ENCODE results near the gene STKLD1.

The STKLD1 gene

DNA sequence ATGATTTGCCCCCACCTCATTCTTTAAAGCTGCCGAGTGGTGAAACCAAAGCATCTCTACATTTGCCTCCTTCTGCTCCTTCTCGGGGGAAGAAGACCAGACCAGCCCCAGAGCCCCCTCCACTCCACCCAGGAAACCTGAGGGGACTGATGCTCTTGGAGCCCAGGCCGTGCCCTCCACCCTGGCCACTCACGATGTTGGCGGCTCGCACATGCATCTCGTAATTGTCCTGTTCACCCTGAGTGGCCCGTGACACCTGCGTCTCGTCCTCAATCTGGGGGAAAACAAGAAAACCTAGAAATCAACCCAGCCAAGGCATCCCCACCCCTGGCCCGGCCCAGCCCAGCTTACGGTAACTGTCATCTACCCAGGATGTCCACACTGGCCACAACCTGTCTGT is 31.2 kb upstream of the STKLD1 start:
- Histone ChIP-seq H3K4me1 (ENCODE audit: control insufficient read depth, insufficient read depth, low read length, poor library complexity, severe bottlenecking) (peaks cover 21% of the 10 kb centered on the region), H3K36me3 (ENCODE audit: control insufficient read depth, insufficient read depth, low read length) (peaks cover 51% of the 10 kb centered on the region)

DNA sequence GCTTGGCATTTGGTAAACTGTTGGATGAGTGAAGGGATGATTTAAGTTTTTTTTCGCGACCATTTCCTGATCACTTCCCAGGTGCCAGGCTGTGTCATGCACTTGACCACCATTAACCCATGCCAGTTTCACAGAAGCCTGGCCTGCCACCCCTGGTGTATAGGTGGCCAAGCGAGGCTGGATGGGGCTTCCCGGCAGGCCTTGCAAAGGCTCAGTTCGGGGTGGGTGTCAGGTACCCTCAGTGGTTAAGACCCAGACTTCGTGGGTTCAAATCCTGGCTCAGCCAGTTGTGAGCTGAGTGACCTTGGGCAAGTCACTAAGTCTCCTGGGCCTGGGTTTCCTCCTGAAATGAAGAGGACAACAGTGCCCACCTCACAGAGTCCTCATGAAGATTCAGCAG is 30.6 kb upstream of the STKLD1 start:
- no peaks in the 10 kb centered on the region for H3K9me3 ChIP-seq (ENCODE audit: control insufficient read depth, low read length)
- H3K27me3 ChIP-seq (replicated peaks; ENCODE audit: control insufficient read depth, insufficient read depth, low read length, poor library complexity, severe bottlenecking) = no peaks in the 10 kb centered on the region
- peaks cover 19% of the 10 kb centered on the region for H3K4me1 ChIP-seq (ENCODE audit: control insufficient read depth, insufficient read depth, low read length, poor library complexity, severe bottlenecking)
- DNase-seq = no peak
- no peak overlapping the region for H3K27ac ChIP-seq (ENCODE audit: insufficient read depth, low read length, poor library complexity, severe bottlenecking)
- H3K36me3 ChIP-seq (ENCODE audit: control insufficient read depth, insufficient read depth, low read length) = peaks cover 55% of the 10 kb centered on the region
- no peak overlapping the region for H3K4me3 ChIP-seq (ENCODE audit: insufficient read depth, low read depth, low read length, poor library complexity, severe bottlenecking)

More for the DNA sequence above, 31.2 kb upstream of the STKLD1 start:
- Histone ChIP-seq H3K9me3 (ENCODE audit: control insufficient read depth, low read length) (no peaks in the 10 kb centered on the region), H3K27ac (ENCODE audit: insufficient read depth, low read length, poor library complexity, severe bottlenecking) (no peak overlapping the region), H3K27me3 (replicated peaks; ENCODE audit: control insufficient read depth, insufficient read depth, low read length, poor library complexity, severe bottlenecking) (no peaks in the 10 kb centered on the region), H3K4me3 (ENCODE audit: insufficient read depth, low read depth, low read length, poor library complexity, severe bottlenecking) (no peak overlapping the region)
- no peak for DNase-seq

DNA sequence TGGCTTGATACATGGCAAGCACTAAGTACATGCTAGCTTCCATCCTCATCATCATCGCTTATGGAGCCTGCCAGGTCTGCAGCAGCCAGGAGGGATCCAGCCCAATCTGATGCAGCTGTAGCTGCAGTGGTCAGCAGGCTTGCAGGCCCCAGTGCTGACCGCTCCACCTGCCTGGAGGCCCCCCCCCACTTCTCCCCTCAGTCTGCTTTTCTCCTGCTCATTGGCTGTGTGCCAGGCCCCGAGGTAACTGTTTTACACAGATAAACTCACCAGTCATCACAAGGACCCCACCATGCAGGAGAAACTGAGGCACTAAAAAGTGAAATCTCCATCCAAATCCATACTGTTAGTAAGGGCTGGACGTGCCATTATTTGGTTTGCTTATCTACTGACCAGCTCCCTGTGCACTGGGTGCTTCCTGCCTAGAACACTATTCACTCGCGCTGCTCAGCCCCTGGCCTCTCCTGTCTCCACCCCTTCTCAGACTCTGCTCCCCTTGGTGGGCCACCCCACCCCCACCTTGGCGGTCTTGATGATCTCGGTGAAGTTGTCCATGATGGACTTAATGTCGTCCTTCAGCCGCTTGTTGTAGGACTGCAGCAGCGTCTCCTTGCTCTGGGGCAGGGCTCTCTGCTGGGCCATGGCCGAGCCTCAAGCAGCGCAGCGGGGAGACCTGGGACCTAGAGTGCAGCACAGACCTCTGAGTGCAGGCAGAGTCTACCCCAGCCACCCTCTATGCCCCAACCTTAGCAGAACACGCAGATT is 30.0 kb upstream of the STKLD1 start:
- H3K27me3 ChIP-seq (replicated peaks; ENCODE audit: control insufficient read depth, insufficient read depth, low read length, poor library complexity, severe bottlenecking) = no peaks in the 10 kb centered on the region
- no peaks in the 10 kb centered on the region for H3K9me3 ChIP-seq (ENCODE audit: control insufficient read depth, low read length)
- peaks cover 18% of the 10 kb centered on the region for H3K4me1 ChIP-seq (ENCODE audit: control insufficient read depth, insufficient read depth, low read length, poor library complexity, severe bottlenecking)
- no peak overlapping the region for H3K27ac ChIP-seq (ENCODE audit: insufficient read depth, low read length, poor library complexity, severe bottlenecking)
- no peak for DNase-seq
- H3K4me3 ChIP-seq (ENCODE audit: insufficient read depth, low read depth, low read length, poor library complexity, severe bottlenecking) = peak overlapping the region; percentile 87
- peaks cover 57% of the 10 kb centered on the region for H3K36me3 ChIP-seq (ENCODE audit: control insufficient read depth, insufficient read depth, low read length)

DNA sequence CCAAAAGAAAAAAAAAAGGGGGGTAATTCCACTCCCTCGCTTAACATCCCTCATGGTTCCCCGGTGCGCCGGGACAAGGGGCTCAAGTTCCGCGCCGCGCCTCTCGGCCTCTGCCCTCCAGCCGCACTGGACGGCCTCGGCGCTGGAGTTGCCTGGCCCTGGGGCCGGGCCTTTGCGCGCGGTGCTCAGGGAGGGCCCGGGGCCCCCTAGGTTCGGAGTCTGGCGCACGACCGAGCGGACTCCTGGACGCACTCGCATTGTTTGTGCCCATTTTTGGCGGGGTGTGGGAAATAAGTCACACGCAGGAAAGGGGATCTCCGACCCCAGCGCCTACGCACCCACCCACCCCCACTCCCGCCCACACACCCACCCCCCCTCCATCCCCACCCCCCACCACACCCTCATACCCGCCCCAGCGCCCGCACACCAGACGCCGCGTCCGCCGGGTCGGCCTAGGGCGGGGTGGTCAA is 28.6 kb upstream of the STKLD1 start:
- no peaks in the 10 kb centered on the region for H3K9me3 ChIP-seq (ENCODE audit: control insufficient read depth, low read length)
- peaks cover 18% of the 10 kb centered on the region for H3K4me1 ChIP-seq (ENCODE audit: control insufficient read depth, insufficient read depth, low read length, poor library complexity, severe bottlenecking)
- peak overlapping the region; percentile 100 for H3K4me3 ChIP-seq (ENCODE audit: insufficient read depth, low read depth, low read length, poor library complexity, severe bottlenecking)
- no peaks in the 10 kb centered on the region for H3K27me3 ChIP-seq (replicated peaks; ENCODE audit: control insufficient read depth, insufficient read depth, low read length, poor library complexity, severe bottlenecking)
- peaks cover 62% of the 10 kb centered on the region for H3K36me3 ChIP-seq (ENCODE audit: control insufficient read depth, insufficient read depth, low read length)
- peak in 1 of 3 donors; percentile 31 for DNase-seq
- H3K27ac ChIP-seq (ENCODE audit: insufficient read depth, low read length, poor library complexity, severe bottlenecking) = peak overlapping the region; percentile 93

DNA sequence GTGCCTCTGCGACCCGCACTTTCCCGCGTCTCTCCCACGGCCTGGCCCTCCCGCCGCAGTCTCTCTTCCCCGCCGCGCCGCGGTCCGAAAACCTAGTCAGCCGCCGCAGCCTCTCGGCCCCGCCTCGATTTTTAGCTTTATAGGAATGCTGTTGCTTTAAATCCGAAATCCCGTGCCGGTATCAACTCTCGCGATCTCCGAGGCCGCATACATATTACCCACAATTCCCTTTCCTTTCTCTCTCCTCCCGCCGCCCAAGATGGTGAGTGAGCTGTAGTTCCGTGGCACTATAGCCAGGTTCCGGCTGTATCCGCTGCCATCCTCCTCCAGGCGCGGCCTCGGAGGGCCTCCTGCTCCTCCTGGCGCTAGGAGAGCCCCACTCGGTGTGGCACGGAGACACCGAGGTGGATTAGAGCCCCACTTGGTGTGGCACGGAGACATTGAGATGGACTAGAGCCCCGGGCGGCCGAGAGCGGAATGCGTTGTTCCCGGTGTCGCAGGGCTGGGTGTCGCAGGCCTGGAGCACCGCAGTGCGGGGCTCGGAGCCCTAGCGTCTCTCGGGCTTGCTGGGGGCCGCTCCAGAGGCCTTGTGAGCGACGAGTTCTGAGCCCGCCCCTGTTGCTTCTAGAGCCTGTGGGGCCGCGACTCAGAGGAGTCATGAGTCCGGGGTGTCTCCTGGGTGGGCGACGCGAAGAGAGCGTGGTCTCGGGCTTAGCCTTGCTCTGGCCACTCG is 28.0 kb upstream of the STKLD1 start, which contains the start of the genes MED22 and RPL7A:
Gene MED22, minus strand, starts transcription at position 147 of the 733 bp plus-strand sequence. CDS start 1,469 bp downstream, outside the sequence.
Gene RPL7A, plus strand, starts transcription at position 234 of the 733 bp plus-strand sequence. Its CDS starts 26 bp downstream, at position 260.
- Histone ChIP-seq H3K9me3 (ENCODE audit: control insufficient read depth, low read length) (no peaks in the 10 kb centered on the region), H3K27me3 (replicated peaks; ENCODE audit: control insufficient read depth, insufficient read depth, low read length, poor library complexity, severe bottlenecking) (no peaks in the 10 kb centered on the region), H3K4me1 (ENCODE audit: control insufficient read depth, insufficient read depth, low read length, poor library complexity, severe bottlenecking) (peaks cover 18% of the 10 kb centered on the region), H3K27ac (ENCODE audit: insufficient read depth, low read length, poor library complexity, severe bottlenecking) (peak within 1 kb of the TSS; percentile 93), H3K4me3 (ENCODE audit: insufficient read depth, low read depth, low read length, poor library complexity, severe bottlenecking) (peak within 1 kb of the TSS; percentile 100), H3K36me3 (ENCODE audit: control insufficient read depth, insufficient read depth, low read length) (peaks cover 60% of the 10 kb centered on the region)
- peak; percentile 77 to 89 (median 86) for DNase-seq

DNA sequence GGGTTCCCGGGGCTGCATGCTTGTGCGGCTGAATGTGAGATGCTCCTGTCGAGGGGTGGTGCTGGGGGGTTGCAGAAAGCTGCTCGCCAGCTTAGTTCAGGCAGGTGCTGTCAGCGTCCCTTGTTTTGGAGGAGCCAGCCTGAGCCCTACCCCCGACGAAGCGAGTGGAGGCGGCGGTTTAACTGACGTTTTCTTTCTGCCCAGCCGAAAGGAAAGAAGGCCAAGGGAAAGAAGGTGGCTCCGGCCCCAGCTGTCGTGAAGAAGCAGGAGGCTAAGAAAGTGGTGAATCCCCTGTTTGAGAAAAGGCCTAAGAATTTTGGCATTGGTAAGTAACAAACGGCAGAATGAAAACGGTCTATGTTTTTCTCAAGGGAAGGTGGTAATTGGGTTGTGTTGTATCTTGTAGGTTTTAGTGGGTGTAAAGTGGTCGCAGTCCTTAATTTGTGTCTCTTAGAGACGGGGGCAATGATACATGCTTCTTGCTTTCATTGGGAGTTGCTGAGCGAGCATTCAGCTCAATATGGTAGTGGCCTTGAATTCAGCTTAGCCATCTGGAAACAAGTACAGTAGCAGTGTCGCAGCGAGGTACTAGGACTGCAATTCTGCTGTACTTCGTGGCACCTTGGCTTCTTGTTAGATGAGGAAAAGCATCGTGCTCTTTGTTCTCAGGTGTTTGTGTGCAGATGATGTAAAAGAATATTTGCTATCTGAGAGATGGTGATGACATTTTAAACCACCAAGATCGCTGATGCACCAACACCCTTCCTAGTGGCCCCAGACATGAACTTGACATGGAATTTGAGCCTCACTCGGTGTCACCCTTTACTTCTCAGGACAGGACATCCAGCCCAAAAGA is 27.2 kb upstream of the STKLD1 start:
- peak overlapping the region; percentile 100 for H3K4me3 ChIP-seq (ENCODE audit: insufficient read depth, low read depth, low read length, poor library complexity, severe bottlenecking)
- H3K27ac ChIP-seq (ENCODE audit: insufficient read depth, low read length, poor library complexity, severe bottlenecking) = peak overlapping the region; percentile 93
- H3K27me3 ChIP-seq (replicated peaks; ENCODE audit: control insufficient read depth, insufficient read depth, low read length, poor library complexity, severe bottlenecking) = no peaks in the 10 kb centered on the region
- no peaks in the 10 kb centered on the region for H3K9me3 ChIP-seq (ENCODE audit: control insufficient read depth, low read length)
- no peak for DNase-seq
- H3K36me3 ChIP-seq (ENCODE audit: control insufficient read depth, insufficient read depth, low read length) = peaks cover 53% of the 10 kb centered on the region
- H3K4me1 ChIP-seq (ENCODE audit: control insufficient read depth, insufficient read depth, low read length, poor library complexity, severe bottlenecking) = peaks cover 18% of the 10 kb centered on the region

DNA sequence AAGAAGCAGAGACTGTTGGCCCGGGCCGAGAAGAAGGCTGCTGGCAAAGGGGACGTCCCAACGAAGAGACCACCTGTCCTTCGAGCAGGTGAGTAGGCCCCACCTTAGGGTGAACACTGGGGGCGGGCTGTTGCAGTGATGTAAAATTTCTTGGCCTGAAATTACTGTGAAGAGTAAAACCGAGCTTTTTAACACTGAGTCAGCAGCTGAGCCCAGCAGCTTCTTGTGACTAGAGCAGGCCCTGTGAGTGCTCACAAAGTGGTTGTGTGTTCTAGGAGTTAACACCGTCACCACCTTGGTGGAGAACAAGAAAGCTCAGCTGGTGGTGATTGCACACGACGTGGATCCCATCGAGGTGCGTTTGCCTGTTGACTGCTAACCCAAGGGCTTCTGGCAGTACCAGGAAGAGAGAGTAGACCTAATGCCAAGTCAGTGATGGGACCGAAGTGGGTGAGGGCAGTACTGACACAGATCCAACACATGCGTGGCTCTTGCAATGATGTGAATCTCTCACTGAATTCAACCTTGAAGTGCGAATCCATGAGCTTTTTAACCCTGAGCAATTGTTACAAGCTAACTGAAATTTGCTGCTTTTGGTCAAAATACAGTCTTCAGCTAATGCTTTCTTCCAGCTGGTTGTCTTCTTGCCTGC is 26.1 kb upstream of the STKLD1 start:
- Histone ChIP-seq H3K9me3 (ENCODE audit: control insufficient read depth, low read length) (no peaks in the 10 kb centered on the region), H3K4me3 (ENCODE audit: insufficient read depth, low read depth, low read length, poor library complexity, severe bottlenecking) (no peak overlapping the region), H3K4me1 (ENCODE audit: control insufficient read depth, insufficient read depth, low read length, poor library complexity, severe bottlenecking) (peaks cover 18% of the 10 kb centered on the region), H3K36me3 (ENCODE audit: control insufficient read depth, insufficient read depth, low read length) (peaks cover 46% of the 10 kb centered on the region), H3K27ac (ENCODE audit: insufficient read depth, low read length, poor library complexity, severe bottlenecking) (peak overlapping the region; percentile 93), H3K27me3 (replicated peaks; ENCODE audit: control insufficient read depth, insufficient read depth, low read length, poor library complexity, severe bottlenecking) (no peaks in the 10 kb centered on the region)
- DNase-seq = no peak

DNA sequence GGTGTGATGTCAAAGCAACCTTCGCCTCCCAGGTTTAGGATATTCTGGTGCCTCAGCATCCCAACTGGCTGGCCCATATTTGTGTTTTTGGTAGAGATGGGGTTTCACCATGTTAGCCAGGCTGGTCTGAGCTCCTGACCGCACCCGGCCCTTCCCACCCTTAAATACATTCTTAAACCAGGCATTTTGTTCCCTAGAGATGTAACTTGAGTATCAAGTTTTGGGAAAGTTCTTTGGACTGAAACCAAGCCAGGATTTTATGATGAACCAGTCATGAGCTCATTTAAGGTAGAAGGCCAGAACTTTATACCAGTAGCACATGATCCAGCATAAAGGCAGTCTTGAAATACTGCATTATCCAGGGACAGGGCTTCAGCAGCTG is 24.6 kb upstream of the STKLD1 start:
- H3K27ac ChIP-seq (ENCODE audit: insufficient read depth, low read length, poor library complexity, severe bottlenecking) = no peak overlapping the region
- H3K36me3 ChIP-seq (ENCODE audit: control insufficient read depth, insufficient read depth, low read length) = peaks cover 42% of the 10 kb centered on the region
- no peaks in the 10 kb centered on the region for H3K27me3 ChIP-seq (replicated peaks; ENCODE audit: control insufficient read depth, insufficient read depth, low read length, poor library complexity, severe bottlenecking)
- no peak for DNase-seq
- H3K4me3 ChIP-seq (ENCODE audit: insufficient read depth, low read depth, low read length, poor library complexity, severe bottlenecking) = no peak overlapping the region
- no peaks in the 10 kb centered on the region for H3K9me3 ChIP-seq (ENCODE audit: control insufficient read depth, low read length)
- H3K4me1 ChIP-seq (ENCODE audit: control insufficient read depth, insufficient read depth, low read length, poor library complexity, severe bottlenecking) = peaks cover 21% of the 10 kb centered on the region

DNA sequence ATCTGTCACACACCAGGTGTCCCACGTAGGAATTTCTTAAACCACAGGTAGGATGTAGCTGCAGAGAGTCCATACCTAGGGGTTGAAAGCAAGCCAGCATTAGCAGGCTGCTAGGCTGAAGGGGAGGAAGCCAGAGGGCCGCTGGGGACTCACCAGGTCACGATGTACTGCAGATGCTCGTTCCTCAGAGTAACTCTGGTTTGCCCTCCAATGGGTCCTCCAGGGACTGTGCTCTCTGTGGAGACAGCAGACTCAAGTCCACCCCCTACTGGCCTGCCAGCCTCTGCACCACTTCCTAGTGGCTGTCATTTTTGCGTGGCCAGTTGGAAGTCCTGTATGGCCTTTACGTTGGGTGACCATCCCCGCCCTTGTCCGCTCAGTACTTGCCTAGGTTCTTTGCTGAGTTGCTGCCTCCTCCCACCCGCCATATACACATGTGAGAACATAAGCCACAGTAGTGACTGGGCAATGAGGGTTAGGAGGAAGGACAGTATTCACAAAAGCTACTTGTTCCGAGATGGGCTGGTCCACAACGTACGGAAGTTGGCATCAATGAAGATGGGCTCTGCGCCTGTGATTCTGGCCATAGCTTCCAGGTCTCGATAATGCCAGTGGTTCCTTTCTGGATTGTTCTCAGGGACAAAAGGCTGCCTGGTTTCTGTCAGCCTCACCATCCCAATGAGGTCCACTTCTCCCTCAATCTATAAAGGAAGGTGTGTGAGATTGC is 24.1 kb upstream of the STKLD1 start:
- Histone ChIP-seq H3K27ac (ENCODE audit: insufficient read depth, low read length, poor library complexity, severe bottlenecking) (no peak overlapping the region), H3K36me3 (ENCODE audit: control insufficient read depth, insufficient read depth, low read length) (peaks cover 42% of the 10 kb centered on the region), H3K4me1 (ENCODE audit: control insufficient read depth, insufficient read depth, low read length, poor library complexity, severe bottlenecking) (peaks cover 18% of the 10 kb centered on the region)

More for the DNA sequence above, 24.1 kb upstream of the STKLD1 start:
- no peak for DNase-seq
- no peaks in the 10 kb centered on the region for H3K27me3 ChIP-seq (replicated peaks; ENCODE audit: control insufficient read depth, insufficient read depth, low read length, poor library complexity, severe bottlenecking)
- no peak overlapping the region for H3K4me3 ChIP-seq (ENCODE audit: insufficient read depth, low read depth, low read length, poor library complexity, severe bottlenecking)
- H3K9me3 ChIP-seq (ENCODE audit: control insufficient read depth, low read length) = no peaks in the 10 kb centered on the region

Data from effector memory CD4-positive, alpha-beta T cell (primary cell).